NB4 (cell line): Measurements from ENCODE around the gene PGAP1.

Source experiments
- POLR2A ChIP-seq: IDR thresholded peaks from 2 replicates; pipeline ENCODE4 v1.6.1; 2011; ENCODE audit warnings: mild to moderate bottlenecking; ENCODE audit not compliant: insufficient read length; ENCODE audit errors: extremely low read depth
- TF ChIP-seq, protein P1 (sequence below): IDR thresholded peaks from one replicate; pipeline ENCODE4 v1.5.1; 2012; ENCODE audit warnings: low read depth, low read length

DNA sequence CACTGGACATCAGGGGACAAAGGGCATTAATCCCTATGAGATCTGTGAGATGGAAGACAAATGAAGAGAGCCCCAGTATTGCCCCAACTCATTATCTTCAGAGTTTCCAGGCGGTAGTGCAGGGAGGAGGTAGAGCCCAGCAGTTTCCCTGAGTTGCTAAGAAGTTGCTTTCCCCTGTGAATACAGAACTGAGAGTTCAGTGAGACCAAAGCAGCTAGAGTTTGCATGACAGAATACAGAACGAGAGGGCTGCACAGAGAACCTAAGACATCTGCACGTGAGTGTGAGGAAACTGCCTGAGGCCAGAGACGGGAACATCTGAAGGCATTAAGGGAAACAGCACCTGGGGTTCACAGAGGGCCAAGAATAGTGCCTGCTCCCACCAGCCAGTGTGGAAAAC, 18.1 kb upstream of the PGAP1 start:
- TF ChIP-seq, protein P1, sequence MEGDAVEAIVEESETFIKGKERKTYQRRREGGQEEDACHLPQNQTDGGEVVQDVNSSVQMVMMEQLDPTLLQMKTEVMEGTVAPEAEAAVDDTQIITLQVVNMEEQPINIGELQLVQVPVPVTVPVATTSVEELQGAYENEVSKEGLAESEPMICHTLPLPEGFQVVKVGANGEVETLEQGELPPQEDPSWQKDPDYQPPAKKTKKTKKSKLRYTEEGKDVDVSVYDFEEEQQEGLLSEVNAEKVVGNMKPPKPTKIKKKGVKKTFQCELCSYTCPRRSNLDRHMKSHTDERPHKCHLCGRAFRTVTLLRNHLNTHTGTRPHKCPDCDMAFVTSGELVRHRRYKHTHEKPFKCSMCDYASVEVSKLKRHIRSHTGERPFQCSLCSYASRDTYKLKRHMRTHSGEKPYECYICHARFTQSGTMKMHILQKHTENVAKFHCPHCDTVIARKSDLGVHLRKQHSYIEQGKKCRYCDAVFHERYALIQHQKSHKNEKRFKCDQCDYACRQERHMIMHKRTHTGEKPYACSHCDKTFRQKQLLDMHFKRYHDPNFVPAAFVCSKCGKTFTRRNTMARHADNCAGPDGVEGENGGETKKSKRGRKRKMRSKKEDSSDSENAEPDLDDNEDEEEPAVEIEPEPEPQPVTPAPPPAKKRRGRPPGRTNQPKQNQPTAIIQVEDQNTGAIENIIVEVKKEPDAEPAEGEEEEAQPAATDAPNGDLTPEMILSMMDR, result no peak
- TF ChIP-seq POLR2A, result no peak
